Panc1 (cell line): ENCODE results near the gene SLU7. TPM values are rescaled to one million over a fixed set of nuclear protein-coding genes. Genes with fewer than 3 reads are reported as not detected.

Experiments
- ATAC-seq: fragments of 200-7000 bp; cut with Tn5 transposase; 2 replicates; pipeline ENCODE4 v1.9.1; 2020; ENCODE audit warnings: mild to moderate bottlenecking, moderate library complexity
- BruUV-seq: library from RNA; stranded (reverse); fragments of 400-500 nt; replicated peaks from 2 replicates; lab custom pipeline; 2021; lab: Mats Ljungman, UMichigan
- CTCF ChIA-PET: fragments of 300-600 bp; sonication (Branson Sonifier 250); formaldehyde crosslinking; loops from one replicate; lab custom pipeline; 2022; ENCODE audit warnings: antibody characterized with exemption; lab: Charles Lee
- POLR2A ChIA-PET: fragments of 300-600 bp; sonication (Branson Sonifier 250); formaldehyde crosslinking; loops from one replicate; lab custom pipeline; 2022; ENCODE audit warnings: antibody characterized with exemption; lab: Charles Lee
- DNase-seq: peaks from one replicate; pipeline ENCODE4 v3.0.0-alpha.2; 2010; ENCODE audit warnings: low read depth, low spot score
- H3K27ac ChIP-seq: 2 replicates; pipeline ENCODE4 v1.5.1; 2011; ENCODE audit warnings: mild to moderate bottlenecking, low read length, inconsistent platforms
- H3K27me3 ChIP-seq: fragments of 200-500 bp; sonication (Bioruptor generic); 2 replicates; pipeline ENCODE4 v1.6.0; 2014; ENCODE audit warnings: low read length, inconsistent platforms; ENCODE audit not compliant: control insufficient read depth, insufficient read depth
- H3K36me3 ChIP-seq: fragments of 200-500 bp; sonication (Bioruptor generic); 2 replicates; pipeline ENCODE4 v1.5.1; 2014; ENCODE audit warnings: inconsistent platforms, mild to moderate bottlenecking, low read length, moderate library complexity; ENCODE audit not compliant: control insufficient read depth, insufficient read depth
- H3K4me1 ChIP-seq: 2 replicates; pipeline ENCODE4 v1.5.1; 2011; ENCODE audit warnings: inconsistent platforms, mild to moderate bottlenecking, low read length, moderate library complexity; ENCODE audit not compliant: control insufficient read depth, insufficient read depth
- H3K4me3 ChIP-seq, 2 experiments: 2 replicates each; pipeline ENCODE4 v1.5.1; 2011 to 2012; ENCODE audit warnings: low read depth in 2 of 2, low read length in 2 of 2, mild to moderate bottlenecking in 2 of 2, inconsistent platforms in 1 of 2, moderate library complexity in 1 of 2
- H3K9me3 ChIP-seq: fragments of 200-500 bp; sonication (Bioruptor generic); 2 replicates; pipeline ENCODE4 v1.5.1; 2014; ENCODE audit warnings: low read depth, mild to moderate bottlenecking, inconsistent platforms, low read length, moderate library complexity; ENCODE audit not compliant: control insufficient read depth, insufficient read depth
- CTCF ChIP-seq: fragments of 450-650 bp; IDR thresholded peaks from 2 replicates; pipeline ENCODE4 v1.5.1; 2017; ENCODE audit warnings: mild to moderate bottlenecking
- POLR2AphosphoS5 ChIP-seq: IDR thresholded peaks from 2 replicates; pipeline ENCODE4 v1.6.1; 2012; ENCODE audit warnings: mild to moderate bottlenecking, low read depth, low read length, moderate library complexity
- SIN3A ChIP-seq: IDR thresholded peaks from 2 replicates; pipeline ENCODE4 v1.6.1; 2012; ENCODE audit warnings: low read depth, mild to moderate bottlenecking, low read length, moderate library complexity, borderline replicate concordance; ENCODE audit not compliant: insufficient read depth
- TCF7L2 ChIP-seq: IDR thresholded peaks from 2 replicates; pipeline ENCODE4 v1.6.1; 2011; ENCODE audit warnings: mild to moderate bottlenecking, low read depth, low read length, inconsistent platforms
- in situ Hi-C: cut with HindIII; loops from 2 replicates; pipeline ENCODE4 v1.10.0; 2016; ENCODE audit warnings: low sequenced_read_pairs, low pct_unique_long_range_greater_than_20kb
- intact Hi-C: fragments of 100-400 bp; cut with micrococcal nuclease; formaldehyde crosslinking; loops from one replicate; pipeline ENCODE4 v1.10.0; 2022; ENCODE audit not compliant: unreplicated experiment
- total RNA-seq: library from RNA; stranded (reverse); gene quantifications from one replicate; pipeline ENCODE4 v1.2.1, GENCODE V29; 2021; ENCODE audit not compliant: unreplicated experiment
- TF ChIP-seq, protein P1 (sequence below), 2 experiments: IDR thresholded peaks; 2 replicates each; pipeline ENCODE4 v1.6.1; 2011 to 2012; ENCODE audit warnings: low read depth in 2 of 2, control low read depth in 1 of 2, low read length in 1 of 2, mild to moderate bottlenecking in 1 of 2, moderate library complexity in 1 of 2; ENCODE audit not compliant: insufficient read depth in 1 of 2

The SLU7 gene
- total RNA-seq, 1 experiment from 2014 or later, result 45.7 TPM

DNA sequence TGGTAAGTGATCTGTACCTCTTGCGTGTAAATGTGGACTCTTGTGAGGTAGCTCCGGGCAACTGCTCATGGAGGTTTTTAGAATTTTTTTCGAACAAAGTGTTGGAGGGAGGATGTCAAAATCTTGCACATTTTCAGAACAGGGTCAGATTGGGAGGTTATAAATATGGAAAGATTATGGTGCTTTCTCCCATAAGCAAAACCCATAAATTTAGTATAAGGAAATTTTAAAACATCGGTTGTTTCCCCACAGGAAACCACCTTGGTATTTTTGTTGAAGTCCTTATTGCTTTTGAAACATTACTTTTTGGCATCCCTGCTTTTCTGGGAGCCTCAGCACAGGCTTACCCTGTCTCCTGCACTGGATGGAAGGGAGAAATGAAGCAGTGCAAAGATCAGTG is 36.7 kb upstream of the SLU7 start:
- no peak overlapping the region for H3K27ac ChIP-seq
- H3K36me3 ChIP-seq, result no peaks in the 10 kb centered on the region
- H3K27me3 ChIP-seq, result no peaks in the 10 kb centered on the region
- ChIA-PET POLR2A (no interaction called here), CTCF (no interaction called here)
- H3K4me3 ChIP-seq, result no peak overlapping the region
- no TSS peak for BruUV-seq
- intact Hi-C loops (no loop called here), in situ Hi-C loops (no loop called here)
- H3K4me1 ChIP-seq, result no peaks in the 10 kb centered on the region
- no peak for DNase-seq
- no peaks in the 10 kb centered on the region for H3K9me3 ChIP-seq
- TF ChIP-seq POLR2AphosphoS5 (no peak), CTCF (no peak), TCF7L2 (no peak)
- TF ChIP-seq, protein P1, sequence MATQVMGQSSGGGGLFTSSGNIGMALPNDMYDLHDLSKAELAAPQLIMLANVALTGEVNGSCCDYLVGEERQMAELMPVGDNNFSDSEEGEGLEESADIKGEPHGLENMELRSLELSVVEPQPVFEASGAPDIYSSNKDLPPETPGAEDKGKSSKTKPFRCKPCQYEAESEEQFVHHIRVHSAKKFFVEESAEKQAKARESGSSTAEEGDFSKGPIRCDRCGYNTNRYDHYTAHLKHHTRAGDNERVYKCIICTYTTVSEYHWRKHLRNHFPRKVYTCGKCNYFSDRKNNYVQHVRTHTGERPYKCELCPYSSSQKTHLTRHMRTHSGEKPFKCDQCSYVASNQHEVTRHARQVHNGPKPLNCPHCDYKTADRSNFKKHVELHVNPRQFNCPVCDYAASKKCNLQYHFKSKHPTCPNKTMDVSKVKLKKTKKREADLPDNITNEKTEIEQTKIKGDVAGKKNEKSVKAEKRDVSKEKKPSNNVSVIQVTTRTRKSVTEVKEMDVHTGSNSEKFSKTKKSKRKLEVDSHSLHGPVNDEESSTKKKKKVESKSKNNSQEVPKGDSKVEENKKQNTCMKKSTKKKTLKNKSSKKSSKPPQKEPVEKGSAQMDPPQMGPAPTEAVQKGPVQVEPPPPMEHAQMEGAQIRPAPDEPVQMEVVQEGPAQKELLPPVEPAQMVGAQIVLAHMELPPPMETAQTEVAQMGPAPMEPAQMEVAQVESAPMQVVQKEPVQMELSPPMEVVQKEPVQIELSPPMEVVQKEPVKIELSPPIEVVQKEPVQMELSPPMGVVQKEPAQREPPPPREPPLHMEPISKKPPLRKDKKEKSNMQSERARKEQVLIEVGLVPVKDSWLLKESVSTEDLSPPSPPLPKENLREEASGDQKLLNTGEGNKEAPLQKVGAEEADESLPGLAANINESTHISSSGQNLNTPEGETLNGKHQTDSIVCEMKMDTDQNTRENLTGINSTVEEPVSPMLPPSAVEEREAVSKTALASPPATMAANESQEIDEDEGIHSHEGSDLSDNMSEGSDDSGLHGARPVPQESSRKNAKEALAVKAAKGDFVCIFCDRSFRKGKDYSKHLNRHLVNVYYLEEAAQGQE (IDR thresholded peaks at IDR 0.05; ENCODE audit: insufficient read depth in 1 of 2, low read depth in 2 of 2, low read length in 1 of 2), result no peak
- ATAC-seq, result no peak

DNA sequence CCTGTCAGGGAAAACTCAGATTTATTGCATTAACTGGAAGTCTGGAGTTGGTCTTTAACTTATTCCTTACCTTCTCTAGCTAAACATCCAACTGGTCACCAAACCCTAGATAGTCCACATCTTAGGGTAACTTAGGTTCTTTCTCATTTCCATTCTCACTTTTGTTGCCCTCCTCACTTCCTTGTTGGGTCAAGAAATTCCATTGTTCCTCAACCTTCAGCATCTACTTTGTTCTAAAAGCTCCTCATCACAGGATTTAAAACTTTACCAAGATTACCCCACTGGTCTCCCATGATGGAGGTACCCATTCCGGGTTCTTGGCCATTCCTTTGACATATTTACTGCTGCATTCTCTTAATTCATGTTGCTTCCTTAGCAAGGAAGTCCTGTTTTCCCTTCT is 34.9 kb upstream of the SLU7 start:
- CTCF ChIA-PET, result interaction anchor here (0.6 kb wide), 1 partner anchor 787 kb away, joined by 4 read pairs; no protein-coding TSS in a partner anchor
- BruUV-seq, result no TSS peak
- Histone ChIP-seq H3K27ac (no peak overlapping the region), H3K4me3 (no peak overlapping the region), H3K36me3 (no peaks in the 10 kb centered on the region), H3K27me3 (no peaks in the 10 kb centered on the region), H3K9me3 (no peaks in the 10 kb centered on the region), H3K4me1 (no peaks in the 10 kb centered on the region)
- TF ChIP-seq POLR2AphosphoS5 (no peak), SIN3A (no peak), TCF7L2 (no peak), CTCF (no peak)
- TF ChIP-seq, protein P1 (IDR thresholded peaks at IDR 0.05; ENCODE audit: insufficient read depth in 1 of 2, low read depth in 2 of 2, low read length in 1 of 2), result no peak
- ATAC-seq (no peak), DNase-seq (no peak)
- in situ Hi-C loops, result no loop called here
- intact Hi-C loops, result no loop called here
- POLR2A ChIA-PET, result no interaction called here
